ENCODE results near the gene CENPV.

DNA sequence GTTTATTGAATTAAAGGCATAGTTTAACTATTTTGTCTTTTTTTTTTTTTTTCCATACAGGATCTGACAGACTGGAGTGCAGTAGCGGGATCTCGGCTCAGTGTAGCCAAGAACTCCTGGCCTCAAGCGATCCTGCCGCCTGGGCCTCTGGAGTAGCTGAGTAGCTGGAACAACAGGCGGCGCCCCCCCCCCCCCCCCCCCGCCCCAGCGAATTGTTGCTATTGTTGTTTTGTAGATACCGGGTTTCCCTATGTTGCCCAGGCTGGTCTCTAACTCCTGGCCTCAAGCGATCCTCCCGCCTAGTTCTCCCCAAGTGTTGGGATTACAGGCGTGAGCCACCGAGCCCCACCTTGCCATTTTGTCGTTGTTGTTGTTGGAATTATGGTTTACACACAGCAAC is 1.3 kb upstream of the CENPV start:
- TF ChIP-seq, protein P1, sequence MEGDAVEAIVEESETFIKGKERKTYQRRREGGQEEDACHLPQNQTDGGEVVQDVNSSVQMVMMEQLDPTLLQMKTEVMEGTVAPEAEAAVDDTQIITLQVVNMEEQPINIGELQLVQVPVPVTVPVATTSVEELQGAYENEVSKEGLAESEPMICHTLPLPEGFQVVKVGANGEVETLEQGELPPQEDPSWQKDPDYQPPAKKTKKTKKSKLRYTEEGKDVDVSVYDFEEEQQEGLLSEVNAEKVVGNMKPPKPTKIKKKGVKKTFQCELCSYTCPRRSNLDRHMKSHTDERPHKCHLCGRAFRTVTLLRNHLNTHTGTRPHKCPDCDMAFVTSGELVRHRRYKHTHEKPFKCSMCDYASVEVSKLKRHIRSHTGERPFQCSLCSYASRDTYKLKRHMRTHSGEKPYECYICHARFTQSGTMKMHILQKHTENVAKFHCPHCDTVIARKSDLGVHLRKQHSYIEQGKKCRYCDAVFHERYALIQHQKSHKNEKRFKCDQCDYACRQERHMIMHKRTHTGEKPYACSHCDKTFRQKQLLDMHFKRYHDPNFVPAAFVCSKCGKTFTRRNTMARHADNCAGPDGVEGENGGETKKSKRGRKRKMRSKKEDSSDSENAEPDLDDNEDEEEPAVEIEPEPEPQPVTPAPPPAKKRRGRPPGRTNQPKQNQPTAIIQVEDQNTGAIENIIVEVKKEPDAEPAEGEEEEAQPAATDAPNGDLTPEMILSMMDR (IDR thresholded peaks at IDR 0.05; ENCODE audit: extremely low read depth in 1 of 2, insufficient read depth in 1 of 2, low read depth in 1 of 2, low read length in 2 of 2): no peak
- no peak for TF ChIP-seq EZH2 (IDR thresholded peaks at IDR 0.05; ENCODE audit: borderline replicate concordance, low read depth, low read length, severe bottlenecking)
- TF ChIP-seq POLR2AphosphoS5 (IDR thresholded peaks at IDR 0.05; ENCODE audit: insufficient read depth, low read depth, low read length): no peak
- TF ChIP-seq, protein P2, sequence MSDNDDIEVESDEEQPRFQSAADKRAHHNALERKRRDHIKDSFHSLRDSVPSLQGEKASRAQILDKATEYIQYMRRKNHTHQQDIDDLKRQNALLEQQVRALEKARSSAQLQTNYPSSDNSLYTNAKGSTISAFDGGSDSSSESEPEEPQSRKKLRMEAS (IDR thresholded peaks at IDR 0.05; ENCODE audit: insufficient read depth, insufficient read length): no peak
- no peak for TF ChIP-seq POLR2A (IDR thresholded peaks at IDR 0.05; ENCODE audit: low read depth, low read length)
- TF ChIP-seq FOS (IDR thresholded peaks at IDR 0.05; ENCODE audit: borderline replicate concordance, insufficient read depth, low read length): no peak
